SU-DHL-6 (cell line): ENCODE results near the gene C19orf67.

Experiments
- H2AFZ ChIP-seq: fragments of 200-600 bp; sonication (generic); 2 replicates; pipeline ENCODE4 v1.6.1; 2014; ENCODE audit warnings: low read depth, mild to moderate bottlenecking, moderate library complexity, mixed read lengths, antibody characterized with exemption, low read length; ENCODE audit not compliant: severe bottlenecking
- H3F3A ChIP-seq: fragments of 200-600 bp; shearing (Covaris generic); 2 replicates; pipeline ENCODE4 v1.6.0; 2016; ENCODE audit warnings: antibody characterized with exemption, mild to moderate bottlenecking; ENCODE audit not compliant: insufficient read depth
- H3K27ac ChIP-seq: fragments of 200-600 bp; sonication (generic); 2 replicates; pipeline ENCODE4 v1.5.1; 2016; ENCODE audit warnings: low read depth, mild to moderate bottlenecking, low read length, moderate library complexity, mixed read lengths
- H3K27me3 ChIP-seq: fragments of 200-600 bp; sonication (generic), shearing (Covaris generic); 2 replicates; pipeline ENCODE4 v1.6.0; 2014; ENCODE audit warnings: mild to moderate bottlenecking, low read length
- H3K36me3 ChIP-seq: fragments of 200-600 bp; sonication (generic); 2 replicates; pipeline ENCODE4 v1.6.1; 2014; ENCODE audit warnings: mild to moderate bottlenecking, low read length, mixed read lengths
- H3K4me2 ChIP-seq: fragments of 300-600, 200-600 bp; shearing (Covaris generic), sonication (generic); 2 replicates; pipeline ENCODE4 v1.6.0; 2014; ENCODE audit warnings: low read length, low read depth, mild to moderate bottlenecking; ENCODE audit not compliant: poor library complexity, severe bottlenecking
- H3K4me3 ChIP-seq: fragments of 200-600 bp; sonication (generic); 2 replicates; pipeline ENCODE4 v1.5.1; 2014; ENCODE audit warnings: antibody characterized with exemption, low read length, mild to moderate bottlenecking, mixed read lengths; ENCODE audit not compliant: insufficient read depth, poor library complexity, severe bottlenecking
- H3K79me2 ChIP-seq: fragments of 200-600 bp; sonication (generic); 2 replicates; pipeline ENCODE4 v1.6.1; 2014; ENCODE audit warnings: mild to moderate bottlenecking, low read length, moderate library complexity; ENCODE audit not compliant: insufficient read depth
- H3K9ac ChIP-seq: fragments of 200-600 bp; sonication (generic); 2 replicates; pipeline ENCODE4 v1.7.0; 2014; ENCODE audit warnings: mild to moderate bottlenecking, low read length
- H3K9me2 ChIP-seq: fragments of 200-600 bp; sonication (generic); replicated peaks from 2 replicates; pipeline ENCODE4 v1.6.1; 2014; ENCODE audit warnings: low read length; ENCODE audit not compliant: insufficient read depth
- H3K9me3 ChIP-seq: fragments of 200-600 bp; sonication (generic); 2 replicates; pipeline ENCODE4 v1.6.1; 2014; ENCODE audit warnings: low read length, mixed read lengths; ENCODE audit not compliant: insufficient read depth
- H4K20me1 ChIP-seq: fragments of 200-600 bp; sonication (generic); 2 replicates; pipeline ENCODE4 v1.6.1; 2014; ENCODE audit warnings: low read depth, mild to moderate bottlenecking, antibody characterized with exemption, low read length, moderate library complexity, mixed read lengths
- CTCF ChIP-seq: fragments of 200-600 bp; sonication (generic); IDR thresholded peaks from one replicate; pipeline ENCODE4 v1.5.1; 2017; ENCODE audit warnings: antibody characterized with exemption, mild to moderate bottlenecking, low read length, moderate library complexity; ENCODE audit not compliant: insufficient read depth, poor library complexity, severe bottlenecking
- EZH2phosphoT487 ChIP-seq: fragments of 200-600 bp; sonication (generic), shearing (Covaris generic); conservative IDR thresholded peaks from 2 replicates; pipeline ENCODE4 v1.6.1; 2018; ENCODE audit warnings: mild to moderate bottlenecking, antibody characterized with exemption, low read length, moderate library complexity, mixed read lengths

The C19orf67 gene

GRCh38 chr19:14093117-14093823 is 7.7 kb upstream of the C19orf67 start:
- H3K79me2 ChIP-seq, result peaks cover 6% of the 10 kb centered on the region
- TF ChIP-seq EZH2phosphoT487, result no peak
- TF ChIP-seq CTCF, result no peak
- H3K4me2 ChIP-seq, result no peak overlapping the region
- no peaks in the 10 kb centered on the region for H3K9me3 ChIP-seq
- H3K9ac ChIP-seq, result no peak overlapping the region
- no peaks in the 10 kb centered on the region for H3K9me2 ChIP-seq
- no peaks in the 10 kb centered on the region for H3K27me3 ChIP-seq
- no peaks in the 10 kb centered on the region; the same call in 1 of the 2 replicates for H3K36me3 ChIP-seq
- H2AFZ ChIP-seq, result no peak overlapping the region
- no peak overlapping the region for H3K27ac ChIP-seq
- no peaks in the 10 kb centered on the region for H4K20me1 ChIP-seq
- peaks cover 14% of the 10 kb centered on the region; the same call in 1 of the 2 replicates for H3F3A ChIP-seq
- no peak overlapping the region for H3K4me3 ChIP-seq

- Histone ChIP-seq H3K4me3 (peak overlapping the region; percentile 99), H2AFZ (peak overlapping the region; percentile 91), H4K20me1 (no peaks in the 10 kb centered on the region), H3K4me2 (peak overlapping the region; percentile 99), H3K79me2 (peaks cover 6% of the 10 kb centered on the region), H3K9ac (peak overlapping the region; percentile 97), H3F3A (peaks cover 19% of the 10 kb centered on the region), H3K9me3 (no peaks in the 10 kb centered on the region), H3K27me3 (no peaks in the 10 kb centered on the region), H3K27ac (peak overlapping the region; percentile 87), H3K9me2 (no peaks in the 10 kb centered on the region), H3K36me3 (peaks cover 3% of the 10 kb centered on the region; the same call in 1 of the 2 replicates)
- TF ChIP-seq CTCF, result no peak
- TF ChIP-seq EZH2phosphoT487, result no peak
Observed at GRCh38 chr19:14091813-14092462, 6.4 kb upstream of the C19orf67 start.

GRCh38 chr19:14091081-14091812 is 5.7 kb upstream of the C19orf67 start:
- Histone ChIP-seq H3K27me3 (no peaks in the 10 kb centered on the region), H3K79me2 (peaks cover 6% of the 10 kb centered on the region), H3K9me3 (no peaks in the 10 kb centered on the region), H3K36me3 (peaks cover 3% of the 10 kb centered on the region; the same call in 1 of the 2 replicates), H3K9ac (peak overlapping the region; percentile 97), H3K27ac (peak overlapping the region; percentile 87), H3K4me2 (peak overlapping the region; percentile 99), H3K4me3 (peak overlapping the region; percentile 99), H2AFZ (peak overlapping the region; percentile 91), H4K20me1 (no peaks in the 10 kb centered on the region), H3F3A (peaks cover 19% of the 10 kb centered on the region), H3K9me2 (no peaks in the 10 kb centered on the region)
- TF ChIP-seq EZH2phosphoT487, result no peak
- TF ChIP-seq CTCF, result peak; percentile 54
